IMR-90 (cell line): Measurements from ENCODE around the gene ZBTB8OS.

Source experiments
- BHLHE40 ChIP-seq: fragments of 150-350 bp; IDR thresholded peaks from 2 replicates; pipeline ENCODE4 v1.6.1; 2016; ENCODE audit warnings: mild to moderate bottlenecking, low read depth, low read length
- CEBPB ChIP-seq: IDR thresholded peaks from 2 replicates; pipeline ENCODE4 v1.6.1; 2012; ENCODE audit warnings: low read depth, low read length, improper control_type of control experiment
- CHD1 ChIP-seq: IDR thresholded peaks from 2 replicates; pipeline ENCODE4 v1.6.1; 2012; ENCODE audit warnings: low read depth, low read length, improper control_type of control experiment
- CTCF ChIP-seq: conservative IDR thresholded peaks from 2 replicates; pipeline ENCODE4 v1.5.1; 2012; ENCODE audit warnings: mild to moderate bottlenecking, low read depth, low read length, improper control_type of control experiment
- ELK1 ChIP-seq: fragments of 150-350 bp; IDR thresholded peaks from 2 replicates; pipeline ENCODE4 v1.6.1; 2016; ENCODE audit warnings: low read depth, mild to moderate bottlenecking, low read length, moderate library complexity, borderline replicate concordance
- MAFK ChIP-seq: IDR thresholded peaks from 2 replicates; pipeline ENCODE4 v1.6.1; 2012; ENCODE audit warnings: low read depth, low read length, improper control_type of control experiment
- MAZ ChIP-seq: IDR thresholded peaks from 2 replicates; pipeline ENCODE4 v1.6.1; 2012; ENCODE audit warnings: low read depth, mild to moderate bottlenecking, low read length, improper control_type of control experiment, moderate library complexity, borderline replicate concordance
- POLR2A ChIP-seq: IDR thresholded peaks from 2 replicates; pipeline ENCODE4 v1.6.1; 2012; ENCODE audit warnings: mild to moderate bottlenecking, low read depth, low read length
- RAD21 ChIP-seq: IDR thresholded peaks from 2 replicates; pipeline ENCODE4 v1.6.1; 2012; ENCODE audit warnings: low read length, improper control_type of control experiment
- RCOR1 ChIP-seq: IDR thresholded peaks from 2 replicates; pipeline ENCODE4 v1.6.1; 2012; ENCODE audit warnings: mild to moderate bottlenecking, low read length, improper control_type of control experiment; ENCODE audit not compliant: insufficient replicate concordance
- RFX5 ChIP-seq: IDR thresholded peaks from 2 replicates; pipeline ENCODE4 v1.8.0; 2012; ENCODE audit warnings: low read depth, mild to moderate bottlenecking, low read length, moderate library complexity

GRCh38 chr1:32622205-32622604 is 28.1 kb downstream of the ZBTB8OS start:
- TF ChIP-seq CTCF, result no peak
- no peak for TF ChIP-seq POLR2A
- TF ChIP-seq CHD1, result no peak
- no peak for TF ChIP-seq CEBPB
- TF ChIP-seq MAFK, result no peak
- TF ChIP-seq RAD21, result no peak
- TF ChIP-seq ELK1, result no peak
- TF ChIP-seq RCOR1, result no peak
- TF ChIP-seq RFX5, result no peak
- no peak for TF ChIP-seq BHLHE40
- TF ChIP-seq MAZ, result no peak
